ENCODE measurements around the gene EYA4. TPM values are rescaled to one million over a fixed set of nuclear protein-coding genes. Genes with fewer than 3 reads are reported as not detected.

EYA4 gene
- total RNA-seq, 1 experiment from 2014 or later, result not detected

DNA sequence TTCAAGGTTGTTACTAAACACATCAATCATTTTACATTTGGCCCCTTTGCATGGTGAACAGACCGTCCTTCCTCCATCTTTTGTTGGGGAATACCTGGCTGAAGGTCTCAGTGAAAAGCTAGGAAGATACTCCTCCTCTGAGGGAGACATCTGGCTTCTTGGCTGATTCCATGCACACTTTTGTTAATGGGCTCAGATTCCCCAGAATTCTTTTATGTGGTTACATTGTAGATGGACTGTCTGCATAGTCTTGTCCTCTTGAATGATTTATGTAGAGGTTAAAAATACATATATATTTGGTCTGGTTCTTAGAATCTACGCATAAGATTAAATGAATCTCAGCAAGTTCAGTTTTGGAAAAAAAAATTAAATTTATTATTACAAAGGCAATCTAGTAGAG is 167.0 kb downstream of the EYA4 start:
- no peaks in the 10 kb centered on the region for H3K4me1 Mint-ChIP-seq (ENCODE audit: insufficient read depth, unreplicated experiment)
- intact Hi-C loops (cut with micrococcal nuclease), result no loop called here
- H3K9me3 Mint-ChIP-seq (ENCODE audit: unreplicated experiment), result no peaks in the 10 kb centered on the region
- H3K27me3 Mint-ChIP-seq (ENCODE audit: insufficient read depth, unreplicated experiment), result peaks cover 83% of the 10 kb centered on the region
- DNase-seq (ENCODE audit: unreplicated experiment), result no peak
- POLR2A ChIA-PET, result no interaction called here
- CTCF ChIA-PET, result no interaction called here
- no TSS peak for BruUV-seq (replicated peaks)
- H3K4me3 Mint-ChIP-seq (ENCODE audit: unreplicated experiment), result no peak overlapping the region
- no peak overlapping the region for H3K27ac Mint-ChIP-seq (ENCODE audit: low read depth, unreplicated experiment)
- no peaks in the 10 kb centered on the region for H3K36me3 Mint-ChIP-seq (ENCODE audit: insufficient read depth, unreplicated experiment)
- TF ChIP-seq, protein P1, sequence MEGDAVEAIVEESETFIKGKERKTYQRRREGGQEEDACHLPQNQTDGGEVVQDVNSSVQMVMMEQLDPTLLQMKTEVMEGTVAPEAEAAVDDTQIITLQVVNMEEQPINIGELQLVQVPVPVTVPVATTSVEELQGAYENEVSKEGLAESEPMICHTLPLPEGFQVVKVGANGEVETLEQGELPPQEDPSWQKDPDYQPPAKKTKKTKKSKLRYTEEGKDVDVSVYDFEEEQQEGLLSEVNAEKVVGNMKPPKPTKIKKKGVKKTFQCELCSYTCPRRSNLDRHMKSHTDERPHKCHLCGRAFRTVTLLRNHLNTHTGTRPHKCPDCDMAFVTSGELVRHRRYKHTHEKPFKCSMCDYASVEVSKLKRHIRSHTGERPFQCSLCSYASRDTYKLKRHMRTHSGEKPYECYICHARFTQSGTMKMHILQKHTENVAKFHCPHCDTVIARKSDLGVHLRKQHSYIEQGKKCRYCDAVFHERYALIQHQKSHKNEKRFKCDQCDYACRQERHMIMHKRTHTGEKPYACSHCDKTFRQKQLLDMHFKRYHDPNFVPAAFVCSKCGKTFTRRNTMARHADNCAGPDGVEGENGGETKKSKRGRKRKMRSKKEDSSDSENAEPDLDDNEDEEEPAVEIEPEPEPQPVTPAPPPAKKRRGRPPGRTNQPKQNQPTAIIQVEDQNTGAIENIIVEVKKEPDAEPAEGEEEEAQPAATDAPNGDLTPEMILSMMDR (IDR thresholded peaks at IDR 0.05; ENCODE audit: unreplicated experiment), result no peak

DNA sequence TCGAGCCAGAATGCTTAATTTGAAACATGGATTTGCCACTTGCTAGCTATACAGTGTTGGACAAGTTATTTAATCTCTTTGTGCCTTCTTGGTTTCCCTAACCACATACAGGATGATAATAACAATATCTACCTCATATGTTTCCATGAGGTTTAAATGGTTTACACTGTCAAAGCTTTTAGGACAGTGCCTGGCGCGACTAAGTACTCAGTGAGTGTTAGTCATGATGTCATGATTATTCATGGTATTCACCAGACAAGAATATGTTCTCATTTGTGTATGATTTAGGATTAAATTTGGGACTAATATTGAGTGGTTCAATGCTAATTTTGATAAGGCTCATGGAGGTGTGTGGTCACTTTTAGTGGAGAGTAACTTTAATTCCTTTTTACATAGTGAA is 167.4 kb downstream of the EYA4 start:
- BruUV-seq (replicated peaks), result no TSS peak
- TF ChIP-seq, protein P1 (IDR thresholded peaks at IDR 0.05; ENCODE audit: unreplicated experiment), result no peak
- DNase-seq (ENCODE audit: unreplicated experiment), result no peak
- CTCF ChIA-PET, result no interaction called here
- peaks cover 79% of the 10 kb centered on the region for H3K27me3 Mint-ChIP-seq (ENCODE audit: insufficient read depth, unreplicated experiment)
- no peak overlapping the region for H3K27ac Mint-ChIP-seq (ENCODE audit: low read depth, unreplicated experiment)
- POLR2A ChIA-PET, result no interaction called here
- no peaks in the 10 kb centered on the region for H3K9me3 Mint-ChIP-seq (ENCODE audit: unreplicated experiment)
- H3K4me3 Mint-ChIP-seq (ENCODE audit: unreplicated experiment), result no peak overlapping the region
- H3K4me1 Mint-ChIP-seq (ENCODE audit: insufficient read depth, unreplicated experiment), result no peaks in the 10 kb centered on the region
- intact Hi-C loops (cut with micrococcal nuclease), result no loop called here
- no peaks in the 10 kb centered on the region for H3K36me3 Mint-ChIP-seq (ENCODE audit: insufficient read depth, unreplicated experiment)

DNA sequence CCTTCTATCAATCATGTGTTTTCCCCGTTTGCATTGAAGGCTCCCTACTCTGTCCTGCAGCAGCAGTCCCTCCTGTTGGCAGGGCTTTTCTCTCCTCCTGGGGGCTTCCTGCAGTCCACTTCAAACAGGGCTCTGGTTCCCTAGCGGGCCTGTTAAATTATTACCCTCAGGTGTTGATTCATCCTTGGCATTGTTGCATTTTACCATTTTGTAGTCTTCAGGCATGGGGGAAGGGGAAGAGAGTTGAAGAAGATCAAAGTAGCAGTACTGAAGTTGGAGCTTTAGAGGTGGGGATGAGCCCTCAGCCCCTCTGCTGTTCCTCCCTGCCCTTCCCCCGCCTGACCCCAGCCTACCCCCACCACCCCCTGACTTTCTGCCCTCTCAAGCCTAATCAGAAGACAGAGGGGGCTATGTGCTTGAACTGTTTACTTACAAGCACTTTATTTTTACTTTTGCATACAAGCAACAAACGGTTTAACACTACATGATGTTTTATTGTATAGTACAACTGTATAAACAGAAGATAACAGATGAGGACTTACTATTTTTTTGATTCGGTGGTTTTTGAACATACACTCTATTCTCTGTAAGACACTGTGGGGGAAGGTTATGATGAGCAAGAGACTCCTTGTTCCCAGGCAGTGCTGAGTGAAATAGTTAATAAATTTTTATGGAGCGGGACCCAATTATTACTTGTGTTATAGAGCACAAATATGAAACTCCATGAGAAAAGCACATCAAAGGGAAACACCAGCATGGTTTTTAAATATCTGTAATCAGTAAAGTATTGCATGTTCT is 169.7 kb downstream of the EYA4 start:
- DNase-seq (ENCODE audit: unreplicated experiment), result no peak
- Mint-ChIP-seq H3K9me3 (ENCODE audit: unreplicated experiment) (no peaks in the 10 kb centered on the region), H3K4me1 (ENCODE audit: insufficient read depth, unreplicated experiment) (no peaks in the 10 kb centered on the region), H3K36me3 (ENCODE audit: insufficient read depth, unreplicated experiment) (no peaks in the 10 kb centered on the region), H3K27me3 (ENCODE audit: insufficient read depth, unreplicated experiment) (peaks cover 56% of the 10 kb centered on the region), H3K27ac (ENCODE audit: low read depth, unreplicated experiment) (no peak overlapping the region), H3K4me3 (ENCODE audit: unreplicated experiment) (no peak overlapping the region)
- BruUV-seq (replicated peaks), result no TSS peak
- intact Hi-C loops (cut with micrococcal nuclease), result no loop called here
- CTCF ChIA-PET, result no interaction called here
- POLR2A ChIA-PET, result no interaction called here
- TF ChIP-seq, protein P1 (IDR thresholded peaks at IDR 0.05; ENCODE audit: unreplicated experiment), result no peak

DNA sequence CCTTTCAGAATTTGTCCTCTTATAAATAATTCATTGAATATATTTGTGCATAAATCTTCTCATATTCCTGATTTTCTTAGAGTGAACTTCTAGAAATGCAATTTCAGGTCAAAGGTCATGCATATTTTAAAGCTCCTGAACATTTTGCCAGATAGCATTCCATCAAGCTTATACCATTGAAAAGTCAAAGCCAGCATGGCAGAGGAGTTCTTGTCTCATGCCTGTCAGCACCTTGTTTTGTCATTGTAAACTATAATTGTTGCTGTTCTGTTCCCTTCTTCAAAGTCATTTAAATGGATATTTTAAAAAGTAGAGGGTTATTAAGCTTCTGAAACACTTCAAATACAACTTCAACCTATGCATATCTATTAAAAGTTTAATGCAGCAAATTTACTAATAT is 170.6 kb downstream of the EYA4 start:
- DNase-seq (ENCODE audit: unreplicated experiment), result no peak
- intact Hi-C loops (cut with micrococcal nuclease), result no loop called here
- ChIA-PET CTCF (no interaction called here), POLR2A (no interaction called here)
- H3K27ac Mint-ChIP-seq (ENCODE audit: low read depth, unreplicated experiment), result no peak overlapping the region
- no TSS peak for BruUV-seq (replicated peaks)
- H3K4me3 Mint-ChIP-seq (ENCODE audit: unreplicated experiment), result no peak overlapping the region
- H3K36me3 Mint-ChIP-seq (ENCODE audit: insufficient read depth, unreplicated experiment), result no peaks in the 10 kb centered on the region
- TF ChIP-seq, protein P1 (IDR thresholded peaks at IDR 0.05; ENCODE audit: unreplicated experiment), result no peak
- peaks cover 47% of the 10 kb centered on the region for H3K27me3 Mint-ChIP-seq (ENCODE audit: insufficient read depth, unreplicated experiment)
- no peaks in the 10 kb centered on the region for H3K4me1 Mint-ChIP-seq (ENCODE audit: insufficient read depth, unreplicated experiment)
- no peaks in the 10 kb centered on the region for H3K9me3 Mint-ChIP-seq (ENCODE audit: unreplicated experiment)
